ENCODE results near the gene FOXRED1.
"Not testable (repeated sequence)": the region's sequence is repeated elsewhere in the genome, so short reads cannot be mapped to it uniquely, and the experiment has no call there.

Gene FOXRED1

GRCh38 chr11:126268708-126269579 is at the start of gene FOXRED1, which contains the start of gene SRPRA:
TSS of gene FOXRED1 (plus strand) at chr11:126269154. CDS start at chr11:126269207, 53 bp downstream.
TSS of gene SRPRA (minus strand) at chr11:126268895. CDS start at chr11:126268804, 91 bp downstream.
- DNase-seq (ENCODE audit: low read depth), result peak; percentile 99

- DNase-seq (ENCODE audit: low read depth), result no peak
Measured at GRCh38 chr11:126219547-126219946, 49.4 kb upstream of the FOXRED1 start.

DNA sequence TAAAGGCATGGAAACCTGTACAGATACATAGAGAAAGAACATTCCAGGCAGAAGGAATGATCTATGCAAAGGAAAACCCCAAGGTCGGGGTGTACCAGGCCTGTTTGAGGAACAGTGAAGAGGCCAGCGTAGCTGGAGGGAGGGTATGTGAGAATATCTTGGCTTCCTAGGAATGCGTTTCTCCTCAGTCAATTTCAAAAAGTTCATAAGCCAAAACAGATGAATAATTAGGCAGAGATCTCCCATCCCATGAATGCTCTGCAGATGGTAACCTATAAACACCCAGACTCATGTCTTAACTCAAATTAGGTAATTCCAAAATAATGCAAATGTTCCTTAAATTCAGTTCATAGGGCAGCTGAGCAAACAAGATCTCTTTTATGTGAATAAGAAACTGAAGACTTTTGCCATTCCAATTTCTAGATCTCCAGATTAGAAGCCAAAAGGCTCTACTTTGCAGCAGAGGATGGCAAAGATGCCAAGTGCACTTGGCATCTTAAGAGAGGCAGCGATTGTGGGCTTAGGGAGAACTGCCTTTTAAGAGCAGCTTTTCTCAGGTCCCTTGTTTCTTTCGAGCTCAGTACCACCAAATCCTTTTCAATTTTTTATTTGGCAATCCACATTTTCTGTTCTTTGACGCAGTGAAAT is 44.2 kb upstream of the FOXRED1 start:
- no peak for DNase-seq (ENCODE audit: low read depth)

GRCh38 chr11:126225295-126225665 is 43.7 kb upstream of the FOXRED1 start:
- no peak for DNase-seq (ENCODE audit: low read depth)

- DNase-seq (ENCODE audit: low read depth), result no peak
Measured at GRCh38 chr11:126226334-126227084, 42.4 kb upstream of the FOXRED1 start.

GRCh38 chr11:126229858-126230540 is 39.0 kb upstream of the FOXRED1 start:
- DNase-seq (ENCODE audit: low read depth), result no peak

GRCh38 chr11:126231725-126232459 is 37.1 kb upstream of the FOXRED1 start:
- no peak for DNase-seq (ENCODE audit: low read depth)

GRCh38 chr11:126232683-126233082 is 36.3 kb upstream of the FOXRED1 start:
- no peak for DNase-seq (ENCODE audit: low read depth)

DNA sequence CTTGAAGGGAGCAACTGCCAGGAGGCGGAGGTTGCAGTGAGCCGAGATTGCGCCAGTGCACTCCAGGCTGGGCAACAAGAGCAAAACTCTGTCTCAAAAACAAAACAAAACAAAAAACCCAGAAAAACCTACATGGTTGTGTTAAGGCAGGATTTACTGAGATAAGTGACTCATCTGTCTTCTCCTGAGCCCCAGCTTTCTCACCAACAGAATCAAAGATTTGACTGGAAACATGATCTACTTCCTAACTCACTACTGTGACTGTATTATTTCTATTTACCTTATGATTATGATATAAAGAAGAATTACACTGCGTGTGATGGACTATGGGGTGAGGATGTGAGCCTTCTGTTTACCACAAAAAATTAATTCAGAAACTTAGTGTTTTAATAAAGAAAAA is 35.6 kb upstream of the FOXRED1 start:
- DNase-seq (ENCODE audit: low read depth), result no peak

GRCh38 chr11:126246636-126247035 is 22.3 kb upstream of the FOXRED1 start:
- no peak for DNase-seq (ENCODE audit: low read depth)

GRCh38 chr11:126253265-126253664 is 15.7 kb upstream of the FOXRED1 start:
- no peak for DNase-seq (ENCODE audit: low read depth)

- no peak for DNase-seq (ENCODE audit: low read depth)
Measured at GRCh38 chr11:126254819-126255218, 14.1 kb upstream of the FOXRED1 start.

GRCh38 chr11:126255507-126255906 is 13.4 kb upstream of the FOXRED1 start:
- not testable (repeated sequence) for DNase-seq (ENCODE audit: low read depth)

DNA sequence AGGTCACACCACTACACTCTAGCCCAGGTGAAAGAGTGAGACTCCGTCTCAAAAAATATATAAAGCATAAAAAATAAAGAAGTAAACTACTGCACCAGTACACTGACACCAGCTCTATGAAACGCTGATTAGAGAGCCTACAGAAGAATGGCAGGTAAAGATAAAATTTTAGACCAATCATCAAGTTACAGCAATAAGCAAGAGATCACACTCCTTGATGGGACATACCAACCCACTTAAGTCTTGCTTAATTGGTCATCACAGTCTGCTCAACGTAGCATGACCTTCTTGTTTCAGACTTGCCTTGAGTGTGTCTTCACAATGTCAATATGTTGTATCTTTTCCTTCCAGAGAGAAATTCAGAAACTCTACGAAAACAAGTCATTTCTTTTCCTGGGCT is 12.7 kb upstream of the FOXRED1 start:
- no peak for DNase-seq (ENCODE audit: low read depth)

DNA sequence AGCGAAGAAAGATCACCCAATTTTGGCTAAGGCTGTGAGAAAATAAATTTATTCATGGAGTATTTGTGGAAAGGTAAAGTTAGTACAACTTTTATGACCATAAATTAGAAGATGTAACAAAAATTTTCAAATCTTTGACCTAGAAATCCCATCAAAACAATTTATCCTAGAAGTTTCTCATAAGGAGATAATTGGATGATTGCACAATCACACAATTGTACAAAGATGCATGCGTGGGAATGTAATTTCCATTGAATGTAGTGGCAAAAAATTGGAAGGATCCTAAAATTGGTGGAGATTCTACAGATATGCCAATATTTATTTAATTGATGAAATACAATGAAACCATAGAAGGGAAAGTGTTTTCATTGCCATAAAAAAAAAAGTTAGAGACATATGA is 11.8 kb upstream of the FOXRED1 start:
- no peak for DNase-seq (ENCODE audit: low read depth)

GRCh38 chr11:126257764-126258163 is 11.2 kb upstream of the FOXRED1 start:
- no peak for DNase-seq (ENCODE audit: low read depth)

GRCh38 chr11:126262216-126262615 is 6.7 kb upstream of the FOXRED1 start:
- DNase-seq (ENCODE audit: low read depth), result no peak

GRCh38 chr11:126263489-126263888 is 5.5 kb upstream of the FOXRED1 start:
- DNase-seq (ENCODE audit: low read depth), result no peak

GRCh38 chr11:126265811-126266210 is 3.1 kb upstream of the FOXRED1 start:
- no peak for DNase-seq (ENCODE audit: low read depth)

DNA sequence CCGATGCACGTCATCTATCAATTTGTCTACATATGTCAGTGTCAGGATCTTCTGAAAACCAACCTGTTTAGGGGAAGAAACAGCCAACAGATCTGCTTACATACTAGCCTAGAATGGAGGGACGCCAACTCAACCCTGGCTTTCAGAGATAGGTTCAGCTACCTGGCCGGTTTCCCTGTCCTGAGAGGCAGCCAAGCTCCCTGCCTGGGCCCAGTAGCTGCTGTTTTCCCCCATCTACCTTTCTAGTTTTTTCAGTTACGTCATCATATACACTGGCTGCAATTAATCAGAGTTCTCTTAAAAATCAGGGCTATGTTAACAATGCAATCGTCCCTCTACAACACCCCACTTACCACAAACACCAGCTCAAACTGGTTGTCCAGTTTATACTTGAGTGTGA is 1.3 kb upstream of the FOXRED1 start:
- no peak for DNase-seq (ENCODE audit: low read depth)

DNA sequence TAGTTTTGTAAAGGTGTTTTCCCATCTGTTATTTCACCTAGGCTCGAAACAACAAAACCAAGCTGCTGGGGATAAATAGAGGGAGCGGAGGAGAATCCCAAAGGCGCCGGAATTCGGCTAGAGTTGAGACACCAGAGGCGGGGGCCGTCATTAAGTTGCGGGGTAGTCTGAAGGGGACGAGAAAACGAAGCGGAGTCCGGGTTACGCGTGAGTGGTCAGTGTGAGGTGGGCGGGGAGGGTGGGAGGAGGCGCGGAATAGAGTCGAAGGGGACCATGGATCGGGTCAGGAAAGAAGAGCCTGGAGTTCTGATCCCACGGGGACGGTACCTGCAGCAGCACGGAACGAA is 620 bp upstream of the FOXRED1 start:
- no peak for DNase-seq (ENCODE audit: low read depth)
